GM20000 (cell line): Measurements from ENCODE around the gene YAF2.
"Not testable (repeated sequence)": the region's sequence is repeated elsewhere in the genome, so short reads cannot be mapped to it uniquely, and the experiment has no call there.

Source experiments
- DNase-seq: peaks from one replicate; pipeline ENCODE4 v3.0.0; 2012; ENCODE audit warnings: low spot score
- TF ChIP-seq, protein P1 (sequence below): IDR thresholded peaks from 2 replicates; pipeline ENCODE4 v1.5.1; 2012; ENCODE audit warnings: mild to moderate bottlenecking, control low read depth; ENCODE audit errors: extremely low read depth, missing control alignments

Gene YAF2

DNA sequence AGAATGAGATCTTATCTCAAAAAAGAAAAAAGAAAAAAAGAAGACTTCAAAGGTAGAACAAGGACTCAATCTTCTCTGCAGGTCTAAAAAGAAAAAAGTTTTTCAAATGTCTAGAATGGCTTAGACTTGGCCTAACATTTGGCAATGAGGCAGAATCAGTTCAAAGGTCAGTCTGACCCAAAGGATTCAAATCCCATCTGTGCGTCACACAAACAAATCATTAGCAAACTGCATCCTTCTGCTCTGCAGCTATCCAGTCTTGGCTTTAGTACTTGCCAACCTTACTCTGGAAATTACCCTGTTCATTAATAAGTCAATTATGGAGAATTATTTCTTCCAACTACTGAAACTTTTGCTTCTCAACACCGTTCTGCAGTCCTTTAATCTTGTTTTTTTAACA lies 3.1 kb downstream of the YAF2 start:
- DNase-seq = no peak
- TF ChIP-seq, protein P1, sequence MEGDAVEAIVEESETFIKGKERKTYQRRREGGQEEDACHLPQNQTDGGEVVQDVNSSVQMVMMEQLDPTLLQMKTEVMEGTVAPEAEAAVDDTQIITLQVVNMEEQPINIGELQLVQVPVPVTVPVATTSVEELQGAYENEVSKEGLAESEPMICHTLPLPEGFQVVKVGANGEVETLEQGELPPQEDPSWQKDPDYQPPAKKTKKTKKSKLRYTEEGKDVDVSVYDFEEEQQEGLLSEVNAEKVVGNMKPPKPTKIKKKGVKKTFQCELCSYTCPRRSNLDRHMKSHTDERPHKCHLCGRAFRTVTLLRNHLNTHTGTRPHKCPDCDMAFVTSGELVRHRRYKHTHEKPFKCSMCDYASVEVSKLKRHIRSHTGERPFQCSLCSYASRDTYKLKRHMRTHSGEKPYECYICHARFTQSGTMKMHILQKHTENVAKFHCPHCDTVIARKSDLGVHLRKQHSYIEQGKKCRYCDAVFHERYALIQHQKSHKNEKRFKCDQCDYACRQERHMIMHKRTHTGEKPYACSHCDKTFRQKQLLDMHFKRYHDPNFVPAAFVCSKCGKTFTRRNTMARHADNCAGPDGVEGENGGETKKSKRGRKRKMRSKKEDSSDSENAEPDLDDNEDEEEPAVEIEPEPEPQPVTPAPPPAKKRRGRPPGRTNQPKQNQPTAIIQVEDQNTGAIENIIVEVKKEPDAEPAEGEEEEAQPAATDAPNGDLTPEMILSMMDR = no peak

DNA sequence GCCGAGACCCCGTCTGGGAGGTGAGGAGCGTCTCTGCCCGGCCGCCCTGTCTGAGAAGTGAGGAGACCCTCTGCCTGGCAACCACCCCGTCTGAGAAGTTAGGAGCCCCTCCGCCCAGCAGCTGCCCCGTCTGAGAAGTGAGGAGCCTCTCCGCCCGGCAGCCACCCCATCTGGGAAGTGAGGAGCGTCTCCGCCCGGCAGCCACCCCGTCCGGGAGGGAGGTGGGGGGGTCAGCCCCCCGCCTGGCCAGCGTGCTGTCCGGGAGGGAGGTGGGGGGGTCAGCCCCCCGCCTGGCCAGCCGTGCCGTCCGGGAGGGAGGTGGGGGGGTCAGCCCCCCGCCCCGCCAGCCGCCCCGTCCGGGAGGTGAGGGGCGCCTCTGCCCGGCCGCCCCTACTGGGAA lies 10.5 kb downstream of the YAF2 start:
- not testable (repeated sequence) for DNase-seq

DNA sequence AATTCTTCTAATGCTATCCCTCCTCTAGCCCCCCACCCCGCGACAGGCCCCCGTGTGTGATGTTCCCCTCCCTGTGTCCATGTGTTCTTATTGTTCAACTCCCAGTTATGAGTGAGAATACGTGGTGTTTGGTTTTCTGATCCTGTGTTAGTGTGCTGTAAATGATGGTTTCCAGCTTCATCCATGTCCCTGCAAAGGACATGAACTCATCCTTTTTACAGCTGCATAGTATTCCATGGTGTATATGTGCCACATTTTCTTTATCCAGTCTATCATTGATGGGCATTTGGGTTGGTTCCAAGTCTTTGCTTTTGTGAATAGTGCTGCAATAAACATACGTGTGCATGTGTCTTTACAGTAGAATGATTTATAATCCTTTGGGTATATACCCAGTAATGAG lies 13.5 kb downstream of the YAF2 start:
- DNase-seq = not testable (repeated sequence)

DNA sequence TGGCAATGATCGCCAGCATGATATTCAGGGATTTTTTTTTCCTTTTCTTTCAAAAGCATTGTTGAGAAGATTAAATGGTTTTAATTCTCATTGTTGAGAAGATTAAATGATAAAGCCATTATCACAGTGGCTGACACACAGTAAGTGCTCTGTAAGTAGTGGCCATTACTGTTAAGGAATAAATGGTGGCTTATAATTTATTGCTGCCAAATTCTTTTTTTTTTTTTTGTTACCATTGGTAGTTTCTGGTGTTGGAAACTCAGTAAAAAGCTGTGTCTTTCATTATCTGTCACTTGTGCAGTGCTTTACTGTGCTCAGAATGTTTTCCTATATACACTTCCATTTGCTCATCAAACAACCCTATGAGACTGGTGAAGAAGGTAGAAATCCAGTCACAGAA lies 15.3 kb downstream of the YAF2 start:
- TF ChIP-seq, protein P1 = no peak
- DNase-seq = no peak

DNA sequence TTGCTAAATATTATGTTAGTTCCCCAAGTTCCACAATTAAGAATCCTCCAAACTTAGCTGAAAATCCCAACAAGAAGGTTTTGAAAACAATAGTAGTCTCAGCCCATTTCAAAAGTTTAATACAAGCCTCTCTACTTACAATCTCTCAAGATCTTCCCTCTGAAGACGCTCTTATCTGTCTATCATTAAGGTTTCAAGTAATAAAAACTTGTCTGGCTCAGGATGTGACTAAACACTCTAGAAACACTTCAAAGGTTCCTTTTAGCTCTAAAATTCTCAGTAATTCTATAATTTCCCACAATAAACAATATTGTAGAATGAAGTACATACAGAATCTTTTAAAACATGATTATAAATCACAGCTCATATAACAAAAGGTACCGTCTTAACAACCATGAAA lies 16.3 kb downstream of the YAF2 start:
- TF ChIP-seq, protein P1 = no peak
- no peak for DNase-seq

DNA sequence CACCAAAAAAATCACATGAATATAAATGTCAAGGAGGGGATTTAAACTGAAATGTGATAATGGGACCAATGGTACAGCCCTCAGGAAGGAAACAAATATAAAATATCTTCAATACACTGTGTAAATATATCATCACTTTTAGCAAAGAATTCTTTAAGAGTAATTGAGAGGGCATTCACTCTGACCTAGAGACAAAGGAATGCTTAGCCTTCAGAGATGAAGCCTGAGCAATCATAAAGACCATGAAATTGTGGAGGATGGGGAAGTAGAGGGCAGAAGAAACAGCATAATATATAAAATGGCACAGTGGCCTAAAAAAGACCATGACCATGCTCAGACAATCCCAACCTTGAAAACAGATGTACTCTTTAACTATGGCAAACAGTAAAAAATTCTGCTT lies 20.4 kb downstream of the YAF2 start:
- TF ChIP-seq, protein P1 = no peak
- no peak for DNase-seq

DNA sequence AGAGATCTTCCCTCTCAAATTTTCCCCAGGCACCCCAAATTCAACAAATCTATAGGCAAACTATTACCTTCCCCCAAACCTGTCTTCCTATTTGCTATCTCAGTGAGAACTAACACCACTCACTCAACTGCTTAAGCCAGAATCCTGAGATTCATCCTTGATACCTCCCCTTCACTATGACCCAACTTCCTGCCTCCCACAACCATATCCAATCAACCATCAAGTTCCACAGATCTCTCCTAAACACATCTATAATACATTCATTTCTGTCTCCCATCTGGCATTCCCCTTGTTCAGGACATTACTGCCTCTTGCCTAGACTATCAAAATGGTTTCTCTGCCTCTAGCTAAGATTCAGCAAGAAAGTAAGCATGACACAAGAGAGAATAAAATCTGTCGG lies 21.3 kb downstream of the YAF2 start:
- TF ChIP-seq, protein P1 = no peak
- DNase-seq = no peak

DNA sequence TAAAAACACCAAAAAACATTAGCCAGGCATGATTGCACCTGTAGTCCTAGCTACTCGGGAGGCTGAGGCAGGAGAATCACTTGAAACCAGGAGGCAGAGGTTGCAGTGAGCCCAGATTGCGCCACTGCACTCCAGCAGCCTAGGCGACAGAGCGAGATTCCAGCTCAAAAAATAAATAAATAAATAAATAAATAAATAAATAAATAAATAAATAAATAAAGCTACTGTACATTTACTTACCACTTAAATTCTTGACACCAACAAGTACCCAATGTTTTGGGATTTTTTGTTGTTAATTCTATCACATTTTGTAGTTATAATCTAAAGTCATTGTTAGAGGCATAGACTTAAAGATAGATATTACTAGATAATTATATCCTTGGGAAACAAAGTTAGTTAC lies 22.3 kb downstream of the YAF2 start:
- not testable (repeated sequence) for DNase-seq

DNA sequence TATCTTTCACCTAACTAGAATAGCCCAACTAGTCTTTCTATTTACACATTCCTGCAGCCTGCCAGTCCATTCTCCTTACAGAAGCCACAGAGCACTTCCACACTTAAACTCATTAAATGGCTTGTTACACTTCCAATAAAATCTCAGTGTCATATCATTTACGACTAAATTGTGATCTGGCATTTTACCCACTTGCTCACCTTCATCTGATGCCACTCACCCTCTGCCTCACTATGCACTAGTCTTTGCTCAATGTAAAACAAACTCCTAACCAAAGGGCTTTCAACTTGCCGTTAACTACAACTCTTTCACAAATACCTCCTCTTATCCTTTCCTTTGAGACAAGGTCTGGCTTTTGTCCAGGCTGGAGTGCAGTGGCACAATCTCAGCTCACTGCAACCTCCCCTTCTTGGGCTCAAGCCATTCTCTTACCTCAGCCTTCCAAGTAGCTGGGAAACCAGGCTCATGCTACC lies 24.1 kb downstream of the YAF2 start:
- no peak for DNase-seq
- TF ChIP-seq, protein P1 = no peak
